Body of pancreas (tissue), 4 donors: Measurements from ENCODE around the gene AGAP1. TPM values are rescaled to one million over a fixed set of nuclear protein-coding genes. Genes with fewer than 3 reads are reported as not detected.

Source experiments
- ATAC-seq: fragments of 150-250 bp; one replicate; pipeline ENCODE4 v1.9.1; 2016
- DNase-seq, 4 donors: peaks; one replicate each; pipeline ENCODE4 v3.0.0-alpha.2; 2019
- H3K27ac ChIP-seq, 4 donors: fragments of 200-600 bp; sonication (generic); 1 replicate in 3 of 4; 2 replicates in 1 of 4; pipeline versions ENCODE4 v1.5.1 to v1.6.1; 2016 to 2019; ENCODE audit warnings: mild to moderate bottlenecking in 1 of 4, mixed read lengths in 1 of 4, moderate library complexity in 1 of 4
- H3K27me3 ChIP-seq, 2 donors: fragments of 200-600 bp; sonication (generic); one replicate each; pipeline ENCODE4 v1.6.0; 2016; ENCODE audit warnings: mild to moderate bottlenecking in 1 of 2
- H3K36me3 ChIP-seq, 2 donors: fragments of 200-600 bp; sonication (generic); replicated peaks in 1 of 2; 2 replicates each; pipeline ENCODE4 v1.5.1; 2016; ENCODE audit warnings: low read depth in 2 of 2; ENCODE audit not compliant: insufficient read depth in 1 of 2
- H3K4me1 ChIP-seq: fragments of 200-600 bp; sonication (generic); one replicate; pipeline ENCODE4 v1.6.0; 2016
- H3K4me3 ChIP-seq, 2 donors: fragments of 200-600 bp; sonication (generic); 1 replicate in 1 of 2; 2 replicates in 1 of 2; pipeline ENCODE4 v1.5.1; 2016 to 2019
- H3K9me3 ChIP-seq, 3 donors: fragments of 200-600 bp; sonication (generic); 1 replicate in 2 of 3; 2 replicates in 1 of 3; pipeline ENCODE4 v1.5.1; 2016
- CTCF ChIP-seq, 7 experiments: fragments of 450-650 bp in 4 of 7; fragments of 200-600 bp in 3 of 7; sonication (generic) in 3 of 7; IDR thresholded peaks; one replicate each; pipeline ENCODE4 v1.5.1; 2016 to 2019; ENCODE audit warnings: antibody characterized with exemption in 7 of 7
- POLR2A ChIP-seq, 3 donors: fragments of 450-650 bp; IDR thresholded peaks; one replicate each; pipeline ENCODE4 v1.6.1; 2016; ENCODE audit warnings: antibody characterized with exemption in 3 of 3, mild to moderate bottlenecking in 2 of 3
- WGBS, 2 donors: methylation state at CpG; one replicate each; pipeline ENCODE4 v1.1.5; 2017; 5-methylcytosine and 5-hydroxymethylcytosine counted together
- intact Hi-C: fragments of 100-400 bp; cut with DNase I; formaldehyde crosslinking; loops from one replicate; pipeline ENCODE4 v1.15.1; 2023
- total RNA-seq, 2 donors: library from RNA; depleted of rRNA; stranded (reverse); fragments of >200 nt; gene quantifications; one replicate each; pipeline ENCODE4 v1.1.0, GENCODE V29; 2016

The AGAP1 gene
- total RNA-seq, 2 donors from 2014 or later, result 21.3 to 32.6 TPM

DNA sequence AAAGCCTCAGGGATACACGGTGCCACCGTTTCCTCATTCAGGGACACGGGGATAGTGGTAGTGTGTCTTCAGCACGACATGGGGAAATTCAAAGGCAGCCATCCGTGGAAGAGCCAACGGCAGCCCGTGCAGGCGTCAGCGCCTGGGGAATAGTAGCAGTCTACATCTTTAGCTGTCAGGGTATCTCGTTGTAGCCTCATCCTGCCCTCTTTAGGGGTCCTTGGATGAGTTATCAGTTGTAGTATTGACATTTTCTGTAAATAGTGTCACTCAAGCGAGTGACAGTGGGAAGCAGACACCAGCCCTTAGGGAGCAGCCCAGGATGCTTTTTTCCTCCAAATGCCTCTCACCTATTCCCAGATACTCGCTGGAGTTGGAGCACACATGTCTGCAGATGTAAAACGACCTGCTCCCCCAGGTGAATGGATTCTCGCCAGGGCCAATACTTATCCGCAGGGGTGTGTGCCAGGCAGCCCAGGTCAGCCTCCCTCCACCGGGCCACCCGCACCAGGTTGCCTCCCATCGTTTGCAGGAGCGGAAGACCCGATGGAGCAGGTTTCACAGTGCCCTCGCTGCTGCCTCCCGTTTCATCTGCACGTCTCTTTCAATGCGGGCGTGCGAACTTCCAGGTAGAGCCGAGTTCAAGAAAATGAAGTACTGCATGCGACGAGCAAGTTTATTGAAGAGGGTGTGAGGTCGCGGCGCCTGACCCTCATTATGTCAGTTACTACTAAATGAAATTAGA, 41.0 kb downstream of the AGAP1 start:
- DNase-seq, result no peak
- no peak for ATAC-seq
- intact Hi-C loops, result no loop called here
- Histone ChIP-seq H3K27ac (no peak overlapping the region), H3K9me3 (no peaks in the 10 kb centered on the region), H3K4me3 (no peak overlapping the region), H3K4me1 (peaks cover 37% of the 10 kb centered on the region), H3K27me3 (no peaks in the 10 kb centered on the region), H3K36me3 (no peaks in the 10 kb centered on the region)
- WGBS, 2 donors, result 87 to 90% methylated on average over 24 to 31 of the region's 32 CpGs
- no peak for TF ChIP-seq POLR2A (IDR thresholded peaks at IDR 0.05)
- TF ChIP-seq CTCF (IDR thresholded peaks at IDR 0.05), result no peak

DNA sequence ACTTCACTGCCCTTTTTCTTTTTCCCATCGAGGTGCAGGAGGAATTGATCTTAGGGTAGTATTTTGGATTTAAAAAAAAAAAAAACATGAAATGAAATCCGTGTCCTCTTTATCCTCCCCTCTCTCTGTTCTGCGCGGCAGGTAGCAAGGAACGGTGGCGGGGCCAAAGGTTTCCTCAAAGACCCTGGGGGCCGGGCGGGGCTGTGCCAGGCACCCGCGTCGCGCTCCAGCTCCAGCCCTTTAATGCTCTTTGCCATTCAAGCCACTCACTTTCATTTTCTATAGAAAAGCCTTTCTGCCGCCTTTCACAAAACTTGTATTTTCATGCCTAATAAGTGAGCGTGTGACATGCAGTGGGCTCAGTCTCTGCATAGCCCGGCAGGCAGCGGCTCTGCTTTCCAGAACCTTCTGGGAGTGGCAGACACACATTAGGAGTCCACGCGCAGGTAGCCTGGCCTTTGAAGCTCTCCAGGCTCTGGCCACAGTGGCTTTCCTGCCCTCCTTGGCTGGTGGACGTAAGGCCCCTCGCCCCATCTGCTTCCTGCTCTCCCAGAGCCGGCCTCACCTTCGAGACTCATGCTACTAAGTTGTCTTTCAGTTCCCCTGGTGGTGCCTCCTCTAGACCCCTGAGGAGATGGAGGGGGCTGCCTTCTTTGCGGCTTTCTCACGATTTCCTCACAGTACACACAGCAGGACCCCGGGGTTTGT, 41.7 kb downstream of the AGAP1 start:
- Histone ChIP-seq H3K4me1 (peaks cover 37% of the 10 kb centered on the region), H3K36me3 (no peaks in the 10 kb centered on the region), H3K9me3 (no peaks in the 10 kb centered on the region), H3K27ac (no peak overlapping the region), H3K27me3 (no peaks in the 10 kb centered on the region), H3K4me3 (no peak overlapping the region)
- 86 to 95% methylated on average over 22 to 25 of the region's 25 CpGs for WGBS, 2 donors
- TF ChIP-seq CTCF (IDR thresholded peaks at IDR 0.05) (no peak), POLR2A (IDR thresholded peaks at IDR 0.05) (no peak)
- no peak for DNase-seq
- intact Hi-C loops, result no loop called here
- no peak for ATAC-seq

DNA sequence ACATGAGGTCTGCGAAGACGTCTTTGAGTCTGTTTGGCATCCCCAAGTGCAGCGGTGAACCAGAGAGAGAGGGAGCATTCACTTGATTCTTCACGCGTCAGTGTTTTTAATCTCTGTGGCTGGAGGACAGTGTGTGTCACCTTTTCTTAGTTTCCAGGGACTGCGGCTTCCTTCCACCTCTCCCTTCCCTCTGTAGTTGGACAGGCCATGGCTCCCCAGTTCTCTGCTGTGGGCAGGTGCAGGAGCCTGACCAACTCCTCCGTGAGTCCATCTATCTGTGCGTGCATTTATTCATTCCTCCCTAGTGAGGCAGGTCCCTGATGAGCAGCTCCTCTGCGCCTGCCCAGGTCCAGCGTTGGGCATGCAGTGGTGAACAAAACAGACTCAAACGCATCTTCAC, 42.9 kb downstream of the AGAP1 start:
- 93% methylated on average over 11 of the region's 11 CpGs for WGBS, 2 donors
- Histone ChIP-seq H3K27me3 (no peaks in the 10 kb centered on the region), H3K4me3 (no peak overlapping the region), H3K27ac (no peak overlapping the region), H3K4me1 (peaks cover 37% of the 10 kb centered on the region), H3K9me3 (no peaks in the 10 kb centered on the region), H3K36me3 (no peaks in the 10 kb centered on the region)
- no peak for ATAC-seq
- no peak for DNase-seq
- intact Hi-C loops, result no loop called here
- TF ChIP-seq POLR2A (IDR thresholded peaks at IDR 0.05), result no peak
- TF ChIP-seq CTCF (IDR thresholded peaks at IDR 0.05), result no peak

DNA sequence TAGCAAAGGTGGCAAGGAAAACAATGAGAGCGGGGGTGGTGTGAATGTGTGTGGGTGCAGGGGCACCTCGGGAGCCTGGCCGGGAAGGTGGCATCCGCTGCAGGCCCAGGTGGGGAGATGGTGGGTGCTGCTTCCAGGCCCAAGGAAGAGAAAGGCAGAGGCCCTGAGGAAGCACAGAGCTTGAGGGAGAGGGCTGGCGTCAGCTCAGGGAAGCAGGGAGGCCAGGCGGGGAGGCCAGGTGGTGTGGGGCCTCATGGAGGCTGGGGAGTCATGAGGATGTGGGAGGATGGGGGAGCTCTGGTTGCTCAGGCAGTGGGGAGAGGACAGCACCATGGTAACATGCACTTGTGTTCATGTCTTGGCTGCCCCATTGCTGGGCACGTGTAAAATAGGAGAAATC, 43.3 kb downstream of the AGAP1 start:
- WGBS, 2 donors, result 84 to 85% methylated on average over 7 of the region's 7 CpGs
- H3K27ac ChIP-seq, result no peak overlapping the region
- no peak for DNase-seq
- intact Hi-C loops, result no loop called here
- H3K27me3 ChIP-seq, result no peaks in the 10 kb centered on the region
- H3K4me3 ChIP-seq, result no peak overlapping the region
- TF ChIP-seq CTCF (IDR thresholded peaks at IDR 0.05) (no peak), POLR2A (IDR thresholded peaks at IDR 0.05) (no peak)
- no peak for ATAC-seq
- H3K4me1 ChIP-seq, result peaks cover 42% of the 10 kb centered on the region
- H3K9me3 ChIP-seq, result no peaks in the 10 kb centered on the region
- no peaks in the 10 kb centered on the region for H3K36me3 ChIP-seq
